ENCODE results near the gene NTSR1.

DNA sequence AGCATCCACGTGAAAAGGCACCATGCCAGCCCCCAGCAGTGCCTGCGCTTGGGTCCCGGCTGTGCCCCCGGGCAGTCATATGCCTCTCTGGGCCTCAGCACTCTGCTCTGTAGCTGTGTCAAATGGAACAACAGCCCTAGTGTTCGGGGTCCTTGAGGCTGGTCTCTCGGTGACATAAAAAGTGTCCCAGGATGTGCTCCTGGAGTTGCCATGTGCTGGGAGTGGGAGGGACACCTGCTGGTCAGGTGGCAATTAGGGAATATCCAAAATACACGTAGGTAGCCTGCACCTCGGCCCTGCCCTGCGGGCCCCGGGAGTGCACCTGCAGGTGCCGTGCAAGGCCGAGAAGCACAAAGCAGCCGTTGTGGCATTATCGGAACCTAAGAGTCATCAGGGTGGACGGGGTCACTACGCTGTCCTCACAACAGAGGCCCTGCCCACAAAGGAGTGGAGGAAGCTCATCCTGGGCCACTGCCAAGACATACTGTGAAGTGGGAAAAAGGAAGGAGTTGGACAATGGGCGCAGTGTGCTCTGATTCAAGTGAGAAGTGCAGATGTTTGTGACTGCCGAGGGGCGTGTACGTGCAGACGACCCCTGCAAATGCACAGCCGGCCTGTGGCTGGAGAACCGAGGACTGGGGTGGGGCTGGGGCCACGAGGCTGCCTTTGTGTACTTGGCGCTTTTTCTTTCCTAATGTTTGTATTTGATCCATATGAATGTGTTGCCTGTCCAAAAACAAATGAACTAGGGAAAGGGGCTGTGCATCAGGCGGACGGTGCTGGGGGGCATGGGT, 41.7 kb upstream of the NTSR1 start:
- TF ChIP-seq, protein P1, sequence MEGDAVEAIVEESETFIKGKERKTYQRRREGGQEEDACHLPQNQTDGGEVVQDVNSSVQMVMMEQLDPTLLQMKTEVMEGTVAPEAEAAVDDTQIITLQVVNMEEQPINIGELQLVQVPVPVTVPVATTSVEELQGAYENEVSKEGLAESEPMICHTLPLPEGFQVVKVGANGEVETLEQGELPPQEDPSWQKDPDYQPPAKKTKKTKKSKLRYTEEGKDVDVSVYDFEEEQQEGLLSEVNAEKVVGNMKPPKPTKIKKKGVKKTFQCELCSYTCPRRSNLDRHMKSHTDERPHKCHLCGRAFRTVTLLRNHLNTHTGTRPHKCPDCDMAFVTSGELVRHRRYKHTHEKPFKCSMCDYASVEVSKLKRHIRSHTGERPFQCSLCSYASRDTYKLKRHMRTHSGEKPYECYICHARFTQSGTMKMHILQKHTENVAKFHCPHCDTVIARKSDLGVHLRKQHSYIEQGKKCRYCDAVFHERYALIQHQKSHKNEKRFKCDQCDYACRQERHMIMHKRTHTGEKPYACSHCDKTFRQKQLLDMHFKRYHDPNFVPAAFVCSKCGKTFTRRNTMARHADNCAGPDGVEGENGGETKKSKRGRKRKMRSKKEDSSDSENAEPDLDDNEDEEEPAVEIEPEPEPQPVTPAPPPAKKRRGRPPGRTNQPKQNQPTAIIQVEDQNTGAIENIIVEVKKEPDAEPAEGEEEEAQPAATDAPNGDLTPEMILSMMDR (conservative IDR thresholded peaks at IDR 0.05 in 1 of 2, IDR thresholded peaks at IDR 0.05 in 1 of 2; ENCODE audit: extremely low read depth in 1 of 2, insufficient read depth in 1 of 2, low read depth in 1 of 2, low read length in 2 of 2): peak in 1 of 2 donors; percentile 8
- no peak for TF ChIP-seq EZH2 (IDR thresholded peaks at IDR 0.05; ENCODE audit: borderline replicate concordance, low read length)

Measured in mammary epithelial cell (primary cell).